HEK293 (cell line): ENCODE results near the gene CYP2U1.

Experiments used
- CTCF ChIP-seq: fragments of 450-650 bp; formaldehyde crosslinking; IDR thresholded peaks from 2 replicates; pipeline ENCODE4 v1.5.1; 2016; ENCODE audit warnings: missing biosample characterization, missing genetic modification characterization
- INSM2 ChIP-seq: fragments of 450-650 bp; formaldehyde crosslinking; IDR thresholded peaks from 2 replicates; pipeline ENCODE4 v1.5.1; 2016; ENCODE audit warnings: missing biosample characterization, missing genetic modification characterization
- MEIS1 ChIP-seq: sonication (generic); formaldehyde crosslinking; IDR thresholded peaks from 2 replicates; pipeline ENCODE4 v1.8.1; 2022; ENCODE audit warnings: missing genetic modification reagents, mild to moderate bottlenecking, borderline replicate concordance
- YY1 ChIP-seq: fragments of 450-650 bp; formaldehyde crosslinking; IDR thresholded peaks from 2 replicates; pipeline ENCODE4 v1.5.1; 2018; ENCODE audit warnings: missing biosample characterization, missing genetic modification characterization
- ZFP3 ChIP-seq: fragments of 450-650 bp; formaldehyde crosslinking; IDR thresholded peaks from 2 replicates; pipeline ENCODE4 v1.5.1; 2016; ENCODE audit warnings: low read depth, missing biosample characterization, missing genetic modification characterization
- ZNF121 ChIP-seq: fragments of 450-650 bp; formaldehyde crosslinking; IDR thresholded peaks from 2 replicates; pipeline ENCODE4 v1.5.1; 2016; ENCODE audit warnings: missing biosample characterization, missing genetic modification characterization
- ZNF138 ChIP-seq: fragments of 450-650 bp; formaldehyde crosslinking; IDR thresholded peaks from 2 replicates; pipeline ENCODE4 v1.5.1; 2016; ENCODE audit warnings: missing biosample characterization, missing genetic modification characterization, borderline replicate concordance
- ZNF394 ChIP-seq: fragments of 450-650 bp; formaldehyde crosslinking; IDR thresholded peaks from 2 replicates; pipeline ENCODE4 v1.5.1; 2016; ENCODE audit warnings: missing biosample characterization, missing genetic modification characterization, mild to moderate bottlenecking, moderate library complexity, borderline replicate concordance
- ZNF398 ChIP-seq: fragments of 450-650 bp; formaldehyde crosslinking; IDR thresholded peaks from 2 replicates; pipeline ENCODE4 v1.5.1; 2017; ENCODE audit warnings: missing biosample characterization, missing genetic modification characterization
- ZNF433 ChIP-seq: fragments of 450-650 bp; formaldehyde crosslinking; IDR thresholded peaks from 2 replicates; pipeline ENCODE4 v1.5.1; 2016; ENCODE audit warnings: missing biosample characterization, missing genetic modification characterization, low read depth
- ZNF549 ChIP-seq: fragments of 450-650 bp; IDR thresholded peaks from 2 replicates; pipeline ENCODE4 v1.5.1; 2018; ENCODE audit warnings: missing biosample characterization, missing genetic modification characterization, mild to moderate bottlenecking, inconsistent platforms, moderate library complexity
- ZNF660 ChIP-seq: fragments of 450-650 bp; IDR thresholded peaks from 2 replicates; pipeline ENCODE4 v1.5.1; 2018; ENCODE audit warnings: missing biosample characterization, mild to moderate bottlenecking, missing genetic modification characterization
- ZNF791 ChIP-seq: fragments of 450-650 bp; formaldehyde crosslinking; IDR thresholded peaks from 2 replicates; pipeline ENCODE4 v1.5.1; 2016; ENCODE audit warnings: missing biosample characterization, missing genetic modification characterization

- TF ChIP-seq CTCF (tag by site-specific recombination) (no peak), ZNF398 (no peak), MEIS1 (no peak), ZNF138 (tag by site-specific recombination) (no peak), ZNF394 (no peak), ZFP3 (no peak), ZNF660 (tag by site-specific recombination) (no peak), ZNF791 (no peak), ZNF121 (tag by site-specific recombination) (no peak), ZNF549 (tag by site-specific recombination) (no peak), ZNF433 (tag by site-specific recombination) (no peak), INSM2 (tag by site-specific recombination) (no peak), YY1 (tag by site-specific recombination) (no peak)
Observed at GRCh38 chr4:107974523-107974922, 43.2 kb downstream of the CYP2U1 start.
